GM12892 (cell line): Measurements from ENCODE around the gene NCAM2.

Source experiments
- DNase-seq: peaks from one replicate; pipeline ENCODE4 v3.0.0; 2011; ENCODE audit not compliant: insufficient read length
- FAIRE-seq: peaks from 2 replicates; lab custom pipeline; 2011; peaks lifted over from hg19 to GRCh38; lab: Jason Lieb, UNC
- POLR2A ChIP-seq: IDR thresholded peaks from 2 replicates; pipeline ENCODE4 v1.6.1; 2011; ENCODE audit warnings: low read depth, low read length, control low read depth
- POLR2AphosphoS5 ChIP-seq: IDR thresholded peaks from 2 replicates; pipeline ENCODE4 v1.6.1; 2011; ENCODE audit warnings: low read depth, low read length, control low read depth
- TAF1 ChIP-seq: IDR thresholded peaks from 2 replicates; pipeline ENCODE4 v1.6.1; 2011; ENCODE audit warnings: low read depth, mild to moderate bottlenecking, control low read depth, low read length, borderline replicate concordance

The NCAM2 gene

GRCh38 chr21:21030311-21030710 is 32.1 kb downstream of the NCAM2 start:
- TF ChIP-seq POLR2AphosphoS5 (no peak), TAF1 (no peak), POLR2A (no peak)
- FAIRE-seq = no peak

GRCh38 chr21:21034036-21034435 is 35.8 kb downstream of the NCAM2 start:
- FAIRE-seq (no peak), DNase-seq (no peak)
- no peak for TF ChIP-seq POLR2AphosphoS5
- no peak for TF ChIP-seq TAF1
- TF ChIP-seq POLR2A = no peak

More at GRCh38 chr21:21030311-21030710, 32.1 kb downstream of the NCAM2 start:
- no peak for DNase-seq

GRCh38 chr21:21039624-21040170 is 41.5 kb downstream of the NCAM2 start:
- TF ChIP-seq POLR2A (no peak), POLR2AphosphoS5 (no peak), TAF1 (no peak)
- FAIRE-seq (no peak), DNase-seq (no peak)

- TF ChIP-seq POLR2A (no peak), POLR2AphosphoS5 (no peak)
- no peak for DNase-seq
Measured at GRCh38 chr21:21045518-21045917, 47.3 kb downstream of the NCAM2 start.

GRCh38 chr21:21046063-21046462 is 47.9 kb downstream of the NCAM2 start:
- DNase-seq (no peak), FAIRE-seq (no peak)
- TF ChIP-seq TAF1 (no peak), POLR2AphosphoS5 (no peak), POLR2A (no peak)

More at GRCh38 chr21:21045518-21045917, 47.3 kb downstream of the NCAM2 start:
- FAIRE-seq = no peak

- no peak for FAIRE-seq
- no peak for TF ChIP-seq POLR2AphosphoS5
- no peak for TF ChIP-seq TAF1
- TF ChIP-seq POLR2A = no peak
Measured at GRCh38 chr21:21051109-21052055, 53.2 kb downstream of the NCAM2 start.

GRCh38 chr21:21052672-21053071 is 54.5 kb downstream of the NCAM2 start:
- FAIRE-seq (no peak), DNase-seq (no peak)
- no peak for TF ChIP-seq POLR2AphosphoS5
- no peak for TF ChIP-seq POLR2A
- no peak for TF ChIP-seq TAF1

More at GRCh38 chr21:21051109-21052055, 53.2 kb downstream of the NCAM2 start:
- no peak for DNase-seq

- DNase-seq (no peak), FAIRE-seq (no peak)
Measured at GRCh38 chr21:21057349-21058062, 59.3 kb downstream of the NCAM2 start.

GRCh38 chr21:21063828-21064227 is 65.6 kb downstream of the NCAM2 start:
- DNase-seq (no peak), FAIRE-seq (no peak)
- TF ChIP-seq POLR2A = no peak
- TF ChIP-seq POLR2AphosphoS5 = no peak
- no peak for TF ChIP-seq TAF1

More at GRCh38 chr21:21057349-21058062, 59.3 kb downstream of the NCAM2 start:
- TF ChIP-seq TAF1 (no peak), POLR2AphosphoS5 (no peak), POLR2A (no peak)

- no peak for FAIRE-seq
Measured at GRCh38 chr21:21064353-21064752, 66.1 kb downstream of the NCAM2 start.

GRCh38 chr21:21067375-21067774 is 69.2 kb downstream of the NCAM2 start:
- FAIRE-seq (no peak), DNase-seq (no peak)
- TF ChIP-seq TAF1 = no peak
- TF ChIP-seq POLR2AphosphoS5 = no peak
- no peak for TF ChIP-seq POLR2A

More at GRCh38 chr21:21064353-21064752, 66.1 kb downstream of the NCAM2 start:
- no peak for DNase-seq
- TF ChIP-seq POLR2A (no peak), POLR2AphosphoS5 (no peak), TAF1 (no peak)
